Neural cell (in vitro differentiated cells): Measurements from ENCODE around the gene NEK6. TPM values are rescaled to one million over a fixed set of nuclear protein-coding genes. Genes with fewer than 3 reads are reported as not detected.

Experiments used
- H2AFZ ChIP-seq: fragments of 200-600, 300-800 bp; sonication (generic), shearing (Covaris generic); 2 replicates; pipeline ENCODE4 v1.6.0; 2014; ENCODE audit warnings: low read depth, mild to moderate bottlenecking, antibody characterized with exemption, low read length, moderate library complexity
- H3F3A ChIP-seq: fragments of 200-600 bp; shearing (Covaris generic); 2 replicates; pipeline ENCODE4 v1.6.1; 2016; ENCODE audit warnings: mild to moderate bottlenecking, moderate library complexity, mixed read lengths, antibody characterized with exemption, low read length; ENCODE audit not compliant: insufficient read depth, poor library complexity, severe bottlenecking
- H3K27ac ChIP-seq: fragments of 200-600, 300-800 bp; sonication (generic), shearing (Covaris generic); 2 replicates; pipeline ENCODE4 v1.5.1; 2014; ENCODE audit warnings: mild to moderate bottlenecking, low read length, moderate library complexity
- H3K27me3 ChIP-seq: fragments of 300-800, 200-600 bp; sonication (generic), shearing (Covaris generic); 2 replicates; pipeline ENCODE4 v1.6.0; 2014; ENCODE audit warnings: mild to moderate bottlenecking, low read depth, low read length, moderate library complexity; ENCODE audit not compliant: insufficient read depth
- H3K36me3 ChIP-seq: fragments of 300-800, 200-600 bp; sonication (generic), shearing (Covaris generic); 2 replicates; pipeline ENCODE4 v1.5.1; 2014; ENCODE audit warnings: mild to moderate bottlenecking, antibody characterized with exemption, low read length, moderate library complexity; ENCODE audit not compliant: insufficient read depth
- H3K4me2 ChIP-seq: fragments of 300-800, 200-600 bp; sonication (generic), shearing (Covaris generic); 2 replicates; pipeline ENCODE4 v1.6.0; 2014; ENCODE audit warnings: mild to moderate bottlenecking, low read length
- H3K4me3 ChIP-seq: fragments of 300-800, 200-600 bp; sonication (generic), shearing (Covaris generic); 2 replicates; pipeline ENCODE4 v1.5.1; 2014; ENCODE audit warnings: mild to moderate bottlenecking, low read length, moderate library complexity
- H3K79me2 ChIP-seq: fragments of 200-600 bp; shearing (Covaris generic); replicated peaks from 2 replicates; pipeline ENCODE4 v1.6.0; 2014; ENCODE audit warnings: mild to moderate bottlenecking, low read length, moderate library complexity; ENCODE audit not compliant: insufficient read depth
- H3K9ac ChIP-seq: fragments of 300-800, 200-600 bp; sonication (generic), shearing (Covaris generic); 2 replicates; pipeline ENCODE4 v1.6.1; 2016; ENCODE audit warnings: mild to moderate bottlenecking, low read length, mixed read lengths
- H3K9me2 ChIP-seq: fragments of 200-600 bp; shearing (Covaris generic); 2 replicates; pipeline ENCODE4 v1.6.1; 2016; ENCODE audit warnings: mild to moderate bottlenecking, low read length, mixed read lengths; ENCODE audit not compliant: insufficient read depth
- H3K9me3 ChIP-seq: fragments of 200-600, 300-800 bp; sonication (generic), shearing (Covaris generic); 2 replicates; pipeline ENCODE4 v1.6.1; 2016; ENCODE audit warnings: mild to moderate bottlenecking, mixed run types, low read length, moderate library complexity, mixed read lengths
- H4K20me1 ChIP-seq: fragments of 200-600 bp; shearing (Covaris generic); 2 replicates; pipeline ENCODE4 v1.6.1; 2016; ENCODE audit warnings: mild to moderate bottlenecking, mixed run types; ENCODE audit not compliant: insufficient read depth
- CTCF ChIP-seq: fragments of 450-650 bp; IDR thresholded peaks from 2 replicates; pipeline ENCODE4 v1.5.1; 2014; ENCODE audit warnings: antibody characterized with exemption, mild to moderate bottlenecking, moderate library complexity; ENCODE audit not compliant: poor library complexity, severe bottlenecking
- EZH2 ChIP-seq: fragments of 200-600, 300-800 bp; shearing (Covaris generic), sonication (generic); IDR thresholded peaks from 2 replicates; pipeline ENCODE4 v1.6.1; 2014; ENCODE audit warnings: antibody characterized with exemption, low read length, borderline replicate concordance, mild to moderate bottlenecking; ENCODE audit not compliant: insufficient read depth, poor library complexity, severe bottlenecking
- MXI1 ChIP-seq: fragments of 450-650 bp; conservative IDR thresholded peaks from 2 replicates; pipeline ENCODE4 v1.6.1; 2014; ENCODE audit warnings: antibody characterized with exemption, mild to moderate bottlenecking; ENCODE audit not compliant: poor library complexity, severe bottlenecking
- RAD21 ChIP-seq: fragments of 450-650 bp; conservative IDR thresholded peaks from 2 replicates; pipeline ENCODE4 v1.6.1; 2014; ENCODE audit warnings: antibody characterized with exemption, mild to moderate bottlenecking, moderate library complexity
- REST ChIP-seq: IDR thresholded peaks from 2 replicates; pipeline ENCODE4 v1.6.1; 2012; ENCODE audit warnings: borderline replicate concordance
- SMC3 ChIP-seq: fragments of 450-650 bp; conservative IDR thresholded peaks from 2 replicates; pipeline ENCODE4 v1.6.1; 2014; ENCODE audit warnings: antibody characterized with exemption, mild to moderate bottlenecking, moderate library complexity; ENCODE audit not compliant: poor library complexity
- polyA plus RNA-seq: library from polyadenylated mRNA; depleted of rRNA; stranded (reverse); fragments of >200 nt; gene quantifications from 2 replicates; pipeline ENCODE4 v1.2.3, GENCODE V29; 2014

The NEK6 gene
- polyA plus RNA-seq, 1 donor from 2014 or later, result 4.6 TPM

- H3K27ac ChIP-seq, result no peak overlapping the region
- no peak overlapping the region for H2AFZ ChIP-seq
- H3K4me3 ChIP-seq, result no peak overlapping the region
- no peak overlapping the region for H3K9ac ChIP-seq
- no peaks in the 10 kb centered on the region for H3F3A ChIP-seq
- H3K36me3 ChIP-seq, result no peaks in the 10 kb centered on the region
- no peaks in the 10 kb centered on the region for H3K9me2 ChIP-seq
- no peaks in the 10 kb centered on the region for H3K9me3 ChIP-seq
- TF ChIP-seq RAD21 (no peak), SMC3 (no peak), MXI1 (no peak), EZH2 (no peak)
- H3K4me2 ChIP-seq, result no peak overlapping the region
- H4K20me1 ChIP-seq, result no peaks in the 10 kb centered on the region
- H3K79me2 ChIP-seq, result peaks cover 48% of the 10 kb centered on the region
- H3K27me3 ChIP-seq, result no peaks in the 10 kb centered on the region
These were observed 134.6 kb downstream of the NEK6 start for GRCh38 chr9:124392254-124392870.

GRCh38 chr9:124392871-124393460 lies 135.2 kb downstream of the NEK6 start:
- Histone ChIP-seq H3K9ac (no peak overlapping the region), H3K9me3 (no peaks in the 10 kb centered on the region), H3F3A (no peaks in the 10 kb centered on the region), H3K27ac (no peak overlapping the region), H2AFZ (no peak overlapping the region), H3K4me2 (no peak overlapping the region), H4K20me1 (no peaks in the 10 kb centered on the region), H3K27me3 (no peaks in the 10 kb centered on the region), H3K36me3 (no peaks in the 10 kb centered on the region), H3K9me2 (no peaks in the 10 kb centered on the region), H3K79me2 (peaks cover 45% of the 10 kb centered on the region), H3K4me3 (peak overlapping the region; percentile 15)
- TF ChIP-seq CTCF (peak; percentile 71), EZH2 (no peak), RAD21 (peak; percentile 64), SMC3 (peak; percentile 67), MXI1 (no peak)

- Histone ChIP-seq H2AFZ (no peak overlapping the region), H4K20me1 (no peaks in the 10 kb centered on the region), H3K36me3 (no peaks in the 10 kb centered on the region), H3K9ac (no peak overlapping the region), H3K27me3 (no peaks in the 10 kb centered on the region), H3K9me3 (no peaks in the 10 kb centered on the region), H3K9me2 (no peaks in the 10 kb centered on the region), H3K27ac (no peak overlapping the region), H3F3A (no peaks in the 10 kb centered on the region), H3K79me2 (peaks cover 33% of the 10 kb centered on the region), H3K4me3 (no peak overlapping the region), H3K4me2 (no peak overlapping the region)
- TF ChIP-seq EZH2 (no peak), REST (no peak)
These were observed 136.4 kb downstream of the NEK6 start for GRCh38 chr9:124394167-124394566.
